Measurements from ENCODE around the gene PRSS57.

- TF ChIP-seq CTCF (conservative IDR thresholded peaks at IDR 0.05; ENCODE audit: low read depth, low read length) (no peak), USF2 (IDR thresholded peaks at IDR 0.05; ENCODE audit: low read depth, low read length) (no peak), CEBPB (IDR thresholded peaks at IDR 0.05; ENCODE audit: low read depth, low read length) (no peak), MAZ (IDR thresholded peaks at IDR 0.05; ENCODE audit: borderline replicate concordance, low read depth, low read length) (no peak)
Measured at GRCh38 chr19:648305-648704, 46.9 kb downstream of the PRSS57 start.

Data from IMR-90 (cell line).